HG02884 (cell line): Measurements from ENCODE around the gene STX7.

Experiments used
- ATAC-seq: cut with Tn5 transposase; IDR thresholded peaks from one replicate; pipeline ENCODE4 v1.9.1; 2021; ENCODE audit warnings: mild to moderate bottlenecking, moderate library complexity; ENCODE audit not compliant: unreplicated experiment

STX7 gene

GRCh38 chr6:132478266-132478665 is 34.6 kb downstream of the STX7 start:
- no peak for ATAC-seq

- no peak for ATAC-seq
Observed at GRCh38 chr6:132476688-132477087, 36.2 kb downstream of the STX7 start.

GRCh38 chr6:132475925-132476324 is 37.0 kb downstream of the STX7 start:
- no peak for ATAC-seq

- no peak for ATAC-seq
Observed at GRCh38 chr6:132471787-132472186, 41.1 kb downstream of the STX7 start.

- ATAC-seq, result no peak
Observed at GRCh38 chr6:132466952-132467351, 46.0 kb downstream of the STX7 start.

- peak; percentile 90 for ATAC-seq
Observed at GRCh38 chr6:132465530-132466485, 47.1 kb downstream of the STX7 start.

- ATAC-seq, result no peak
Observed at GRCh38 chr6:132464538-132465256, 48.2 kb downstream of the STX7 start.

GRCh38 chr6:132461958-132462357 is 51.0 kb downstream of the STX7 start:
- no peak for ATAC-seq

GRCh38 chr6:132459605-132459952 is 53.3 kb downstream of the STX7 start:
- ATAC-seq, result no peak

GRCh38 chr6:132458887-132459604 is 53.9 kb downstream of the STX7 start:
- ATAC-seq, result no peak

- ATAC-seq, result peak; percentile 95
Observed at GRCh38 chr6:132456700-132457143, 56.2 kb downstream of the STX7 start.

- ATAC-seq, result no peak
Observed at GRCh38 chr6:132446855-132447241, 66.1 kb downstream of the STX7 start.

- no peak for ATAC-seq
Observed at GRCh38 chr6:132446141-132446854, 66.6 kb downstream of the STX7 start.

GRCh38 chr6:132445201-132445951 is 67.5 kb downstream of the STX7 start:
- no peak for ATAC-seq

- ATAC-seq, result no peak
Observed at GRCh38 chr6:132443206-132443605, 69.7 kb downstream of the STX7 start.

GRCh38 chr6:132430110-132430509 is 82.8 kb downstream of the STX7 start:
- ATAC-seq, result no peak

GRCh38 chr6:132425176-132425575 is 87.7 kb downstream of the STX7 start:
- no peak for ATAC-seq

GRCh38 chr6:132423839-132424238 is 89.1 kb downstream of the STX7 start:
- no peak for ATAC-seq

- no peak for ATAC-seq
Observed at GRCh38 chr6:132418235-132418965, 94.5 kb downstream of the STX7 start.
